PC-3 (cell line): ENCODE results near the gene HEXD.

Experiments used
- CTCF ChIP-seq: fragments of 300-600 bp; sonication (generic); conservative IDR thresholded peaks from 2 replicates; pipeline ENCODE4 v1.5.1; 2017; ENCODE audit warnings: antibody characterized with exemption, low read depth, mild to moderate bottlenecking, low read length
- EZH2 ChIP-seq: fragments of 300-600 bp; sonication (generic); IDR thresholded peaks from one replicate; pipeline ENCODE4 v1.6.1; 2017; ENCODE audit warnings: antibody characterized with exemption, mild to moderate bottlenecking, low read length; ENCODE audit not compliant: unreplicated experiment
- EZH2phosphoT487 ChIP-seq: fragments of 300-600 bp; sonication (generic); IDR thresholded peaks from 2 replicates; pipeline ENCODE4 v1.6.1; 2018; ENCODE audit warnings: mild to moderate bottlenecking, antibody characterized with exemption, low read length, borderline replicate concordance

GRCh38 chr17:82491533-82491932 lies 73.4 kb downstream of the HEXD start:
- TF ChIP-seq EZH2: no peak
- TF ChIP-seq CTCF: no peak
- TF ChIP-seq EZH2phosphoT487: no peak
